DND-41 (cell line): ENCODE data around the gene STARD10.

Experiments
- CTCF ChIP-seq: IDR thresholded peaks from 2 replicates; pipeline ENCODE4 v1.5.1; 2012; ENCODE audit warnings: borderline replicate concordance, low read length, moderate library complexity, mild to moderate bottlenecking; ENCODE audit not compliant: poor library complexity, severe bottlenecking; ENCODE audit errors: extremely low read depth
- EZH2 ChIP-seq: IDR thresholded peaks from 3 replicates; pipeline ENCODE4 v1.6.1; 2012; ENCODE audit warnings: borderline replicate concordance, low read depth, mild to moderate bottlenecking, moderate library complexity, low read length, inconsistent platforms; ENCODE audit not compliant: severe bottlenecking

GRCh38 chr11:72763823-72764222 lies 30.0 kb downstream of the STARD10 start:
- TF ChIP-seq EZH2 (no peak), CTCF (no peak)
